CD4-positive, alpha-beta T cell treated with Interleukin-12 subunit alpha and Interleukin-12 subunit beta, for 1 hour (primary cell): ENCODE results near the gene OR2M2.

Experiments
- DNase-seq: peaks from one replicate; pipeline ENCODE4 v3.0.0-alpha.2; 2020

Gene OR2M2, protein sequence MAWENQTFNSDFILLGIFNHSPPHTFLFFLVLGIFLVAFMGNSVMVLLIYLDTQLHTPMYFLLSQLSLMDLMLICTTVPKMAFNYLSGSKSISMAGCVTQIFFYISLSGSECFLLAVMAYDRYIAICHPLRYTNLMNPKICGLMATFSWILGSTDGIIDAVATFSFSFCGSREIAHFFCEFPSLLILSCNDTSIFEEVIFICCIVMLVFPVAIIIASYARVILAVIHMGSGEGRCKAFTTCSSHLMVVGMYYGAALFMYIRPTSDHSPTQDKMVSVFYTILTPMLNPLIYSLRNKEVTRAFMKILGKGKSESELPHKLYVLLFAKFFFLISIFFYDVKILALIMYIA

DNA sequence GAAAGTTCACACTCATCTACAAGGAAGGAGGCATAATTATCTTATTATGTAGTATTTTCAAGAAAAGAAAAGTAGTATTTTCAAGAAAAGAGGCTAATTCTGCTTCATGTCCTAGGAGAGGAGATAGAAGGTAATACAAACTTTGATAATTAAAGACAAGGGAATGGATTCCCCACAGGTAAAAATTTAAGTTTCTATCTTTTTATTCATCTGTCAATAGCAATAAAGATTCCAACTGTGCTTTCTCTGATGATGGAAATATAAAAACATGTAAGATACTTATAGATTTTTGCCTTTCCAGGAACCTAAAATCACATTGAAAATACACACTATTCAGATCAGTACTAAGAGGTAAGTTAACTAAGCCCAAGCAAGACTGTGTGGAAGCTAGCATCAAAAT lies at the start of gene OR2M2:
Gene OR2M2 (plus strand): TSS at position 301 of the 400 bp plus-strand sequence. CDS start 5,165 bp downstream, outside the sequence.
- no peak for DNase-seq

DNA sequence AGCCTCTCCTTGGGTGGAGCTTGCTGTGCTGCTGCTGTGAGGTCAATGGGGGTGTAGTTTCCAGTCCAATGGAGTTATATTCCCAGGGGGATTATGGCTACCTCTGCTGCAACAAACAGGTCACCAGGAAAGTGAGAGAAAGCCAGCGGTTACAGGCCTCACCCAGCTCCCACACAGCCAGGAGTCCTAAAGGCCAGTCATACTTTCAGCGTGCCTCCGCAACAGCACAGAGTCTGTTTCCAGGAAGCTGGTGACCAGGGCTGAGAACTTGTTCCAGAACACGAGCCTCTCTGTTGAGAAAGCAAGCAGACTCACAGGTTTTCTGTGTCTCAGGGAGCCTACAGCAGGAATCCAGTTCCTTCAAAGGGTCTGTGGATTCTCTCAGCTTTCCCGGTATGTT lies 47.0 kb upstream of the OR2M2 start:
- no peak for DNase-seq

DNA sequence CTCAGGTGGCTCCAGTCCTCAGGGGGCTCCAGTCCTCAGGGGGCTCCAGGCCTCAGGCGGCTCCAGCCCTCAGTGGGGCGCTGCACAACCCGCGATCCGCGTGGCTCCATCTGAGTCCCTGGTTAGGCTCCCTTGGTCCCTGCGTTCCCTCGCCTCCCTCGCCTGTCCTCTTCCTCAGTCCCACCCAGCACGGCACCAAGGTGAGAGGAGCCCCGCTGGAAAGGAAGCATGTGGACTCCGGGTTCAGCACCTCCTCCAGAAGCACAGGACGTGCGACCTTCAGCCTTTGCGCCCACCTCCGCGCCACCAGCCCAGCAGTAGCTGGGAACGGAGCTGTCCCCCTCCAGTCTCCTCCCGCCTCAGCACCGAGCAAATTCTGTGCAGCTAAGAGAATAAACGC lies 37.8 kb upstream of the OR2M2 start:
- no peak for DNase-seq

DNA sequence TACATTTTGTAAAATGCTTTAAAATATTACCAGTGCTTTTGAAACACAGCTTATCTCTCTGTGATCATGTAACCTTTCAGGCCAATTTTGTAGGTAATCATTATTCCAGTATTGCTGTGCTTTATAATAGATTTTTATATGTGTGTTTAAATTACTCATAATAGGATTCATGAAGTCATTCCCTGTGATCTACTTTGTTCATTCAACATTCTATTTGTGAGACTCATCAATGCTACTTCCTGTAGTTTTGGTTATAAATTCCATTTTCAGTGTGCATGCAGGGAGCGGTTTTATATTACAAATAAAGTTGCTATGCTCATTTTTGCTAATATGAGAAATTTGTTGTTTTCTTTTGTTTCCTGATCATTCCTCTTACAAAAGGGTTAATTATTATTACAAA lies 33.8 kb upstream of the OR2M2 start:
- no peak for DNase-seq

DNA sequence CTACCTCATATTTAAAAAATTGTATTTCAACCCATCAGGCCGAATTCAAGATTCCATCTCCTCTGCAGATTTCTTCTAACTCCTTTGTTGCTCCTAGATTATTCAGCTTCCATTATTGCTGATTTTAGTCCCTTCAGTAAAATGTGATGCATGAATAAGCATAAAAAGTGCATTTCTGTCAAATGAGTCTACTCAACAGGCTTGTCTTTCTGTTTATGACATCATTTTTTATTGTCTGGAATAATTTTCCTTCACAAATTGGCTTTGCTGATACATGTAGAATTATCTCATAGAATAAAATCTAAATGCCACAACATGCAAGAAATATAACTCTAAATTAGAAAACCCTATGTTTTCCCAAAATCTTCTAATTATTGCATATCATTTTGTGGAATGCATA lies 31.3 kb upstream of the OR2M2 start:
- DNase-seq, result no peak

DNA sequence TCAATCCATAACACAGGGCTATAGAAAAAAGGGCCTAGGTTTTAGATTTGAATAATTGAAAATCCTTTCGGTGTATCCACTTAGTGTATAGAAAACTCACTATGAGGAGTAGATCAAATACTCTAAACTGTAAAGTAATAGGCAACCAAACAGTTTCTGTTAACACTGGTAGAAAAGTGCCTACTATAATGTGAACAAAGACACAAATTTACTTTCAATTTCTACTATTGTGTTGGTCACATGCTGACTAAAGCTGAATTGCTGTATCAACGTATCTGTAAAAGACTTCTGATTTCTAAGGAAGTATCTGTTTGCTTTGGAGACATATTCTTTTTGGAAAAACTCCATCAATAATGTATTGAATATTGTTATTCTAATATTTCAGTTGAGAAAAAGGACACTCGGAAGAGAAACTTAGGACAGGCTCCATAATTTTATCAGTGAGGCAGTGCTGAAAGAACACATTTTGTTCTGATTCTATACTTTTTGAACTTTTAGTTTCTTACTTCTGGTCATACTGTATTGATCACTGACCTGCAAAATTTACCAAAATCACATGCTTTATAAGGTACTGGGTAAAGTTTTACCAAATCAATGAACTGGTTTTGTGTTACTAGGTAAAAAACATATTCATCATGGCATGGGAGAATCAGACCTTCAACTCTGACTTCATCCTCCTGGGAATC lies 30.0 kb upstream of the OR2M2 start, which contains the start of gene OR2M5:
Gene OR2M5 (plus strand): TSS at position 636 of the 686 bp plus-strand sequence. CDS start 0 bp downstream, at position 636.
- DNase-seq, result no peak

DNA sequence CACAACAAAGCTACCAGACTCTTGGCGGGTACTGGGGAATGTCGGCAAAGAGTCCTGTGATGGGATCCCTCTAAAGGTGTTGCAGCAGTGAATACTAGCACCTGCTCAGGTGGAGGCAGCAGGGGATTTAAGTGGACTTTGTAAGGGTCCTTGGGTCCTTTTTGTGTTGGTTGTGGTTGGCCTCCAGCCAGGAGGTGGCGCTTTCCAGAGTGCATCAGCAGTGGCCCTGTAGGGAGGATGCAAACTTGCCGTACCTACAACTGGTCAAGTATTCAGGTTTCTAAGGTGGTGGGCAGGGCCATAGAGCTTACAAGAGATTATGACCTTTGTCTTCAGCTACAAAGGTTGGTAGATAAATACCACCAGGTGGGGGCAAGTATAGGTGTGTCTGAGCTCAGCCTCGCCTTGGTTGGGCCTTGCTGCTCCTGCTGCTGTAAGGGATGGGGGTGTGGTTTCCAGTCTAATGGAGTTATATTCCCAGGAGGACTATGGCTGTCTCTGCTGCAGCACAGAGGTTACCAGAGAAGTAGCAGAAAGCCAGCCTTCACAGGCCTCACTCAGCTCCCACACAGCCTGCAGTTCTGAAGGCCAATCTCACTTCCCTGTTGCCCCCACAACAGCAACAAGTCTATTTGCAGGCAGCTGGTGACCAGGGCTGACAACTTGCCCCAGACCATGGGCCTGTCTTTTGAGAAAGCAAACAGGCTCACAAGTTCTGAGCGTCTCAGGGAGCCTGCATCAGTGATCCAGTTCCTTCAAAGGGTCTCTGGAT lies 22.4 kb upstream of the OR2M2 start:
- no peak for DNase-seq

DNA sequence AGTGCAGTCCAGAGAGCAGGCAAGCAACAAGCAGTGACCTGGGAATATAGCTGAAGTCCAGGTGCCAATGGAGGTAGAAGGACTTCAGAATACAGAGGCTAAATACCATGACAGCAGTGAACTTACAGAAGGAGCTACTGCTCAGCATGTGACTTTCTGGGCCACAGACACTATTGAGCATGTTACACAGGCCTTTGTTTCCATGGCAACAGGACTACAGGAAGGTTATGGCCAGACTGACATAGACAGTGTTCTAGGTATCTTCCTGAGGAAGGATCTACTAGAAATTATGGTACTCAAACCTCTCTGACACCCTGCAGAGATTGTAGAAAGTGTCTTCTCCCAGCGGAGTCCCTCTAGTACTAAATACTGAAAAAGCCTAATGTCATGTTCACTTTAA lies 18.7 kb upstream of the OR2M2 start:
- no peak for DNase-seq

DNA sequence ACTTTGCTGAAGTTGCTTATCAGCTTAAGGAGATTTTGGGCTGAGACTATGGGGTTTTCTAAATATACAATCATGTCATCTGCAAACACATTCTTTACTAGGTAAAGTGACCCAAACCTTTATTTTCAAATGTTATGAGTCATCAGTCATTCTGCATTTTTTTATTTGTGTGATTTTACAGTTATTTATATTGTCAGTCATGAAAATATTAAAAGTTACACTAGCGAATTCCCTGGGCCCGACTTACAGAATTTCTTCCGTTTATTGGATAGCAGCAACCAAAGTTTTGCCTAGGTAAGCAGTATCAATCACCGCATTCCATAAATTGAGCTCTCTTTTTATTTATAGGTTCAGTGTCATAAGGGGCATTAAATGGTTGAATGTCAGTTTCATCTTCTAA lies 15.9 kb upstream of the OR2M2 start:
- DNase-seq, result no peak

DNA sequence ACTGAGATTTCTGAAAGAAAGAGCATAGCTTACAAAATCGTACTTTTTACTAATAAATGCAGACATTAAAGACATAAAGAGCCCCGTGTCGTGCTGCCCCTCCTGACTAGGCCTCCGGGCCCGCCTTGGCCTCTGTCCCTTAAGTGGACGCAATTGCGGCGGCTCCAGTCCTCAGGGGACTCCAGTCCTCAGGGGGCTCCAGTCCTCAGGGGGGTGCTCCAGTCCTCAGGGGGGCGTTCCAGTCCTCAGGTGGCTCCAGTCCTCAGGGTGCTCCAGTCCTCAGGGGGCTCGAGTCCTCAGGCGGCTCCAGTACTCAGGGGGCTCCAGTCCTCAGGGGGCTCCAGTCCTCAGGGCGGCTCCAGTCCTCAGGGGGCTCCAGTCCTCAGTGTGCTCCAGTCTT lies 10.6 kb upstream of the OR2M2 start:
- DNase-seq, result no peak

DNA sequence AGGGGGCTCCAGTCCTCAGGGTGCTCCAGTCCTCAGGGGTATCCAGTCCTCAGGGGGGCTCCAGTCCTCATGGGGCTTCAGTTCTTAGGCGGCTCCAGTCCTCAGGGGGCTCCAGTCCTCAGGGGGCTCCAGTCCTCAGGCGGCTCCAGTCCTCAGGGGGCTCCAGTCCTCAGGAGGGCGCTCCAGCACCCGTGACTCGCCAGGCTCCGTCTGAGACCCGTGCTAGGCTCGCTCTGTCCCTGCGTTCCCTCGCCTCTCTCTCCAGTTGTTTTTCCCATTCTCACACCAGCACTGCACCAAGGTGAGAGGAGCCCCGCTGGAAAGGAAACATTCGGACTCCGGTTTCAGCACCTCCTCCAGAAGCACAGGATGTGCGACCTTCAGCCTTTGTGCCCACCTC lies 9.4 kb upstream of the OR2M2 start:
- no peak for DNase-seq

DNA sequence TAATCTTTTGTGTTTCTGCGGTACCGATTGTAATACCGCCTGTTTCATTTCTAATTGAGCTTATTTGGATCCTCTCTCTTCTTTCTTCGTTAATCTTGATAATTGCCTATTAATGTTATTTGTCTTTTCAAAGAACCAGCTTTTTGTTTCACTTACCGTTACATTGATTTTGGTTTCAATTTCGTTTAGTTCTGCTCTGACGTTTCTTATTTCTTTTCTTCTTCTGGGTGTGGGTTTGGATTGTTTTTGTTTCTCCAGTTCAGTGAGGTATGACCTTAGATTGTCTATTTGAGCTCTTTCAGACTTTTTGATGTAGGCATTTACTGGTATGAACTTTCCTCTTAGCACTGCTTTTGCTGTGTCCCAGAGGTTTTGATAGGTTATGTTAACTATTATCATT lies 9.4 kb downstream of the OR2M2 start:
- DNase-seq, result no peak

DNA sequence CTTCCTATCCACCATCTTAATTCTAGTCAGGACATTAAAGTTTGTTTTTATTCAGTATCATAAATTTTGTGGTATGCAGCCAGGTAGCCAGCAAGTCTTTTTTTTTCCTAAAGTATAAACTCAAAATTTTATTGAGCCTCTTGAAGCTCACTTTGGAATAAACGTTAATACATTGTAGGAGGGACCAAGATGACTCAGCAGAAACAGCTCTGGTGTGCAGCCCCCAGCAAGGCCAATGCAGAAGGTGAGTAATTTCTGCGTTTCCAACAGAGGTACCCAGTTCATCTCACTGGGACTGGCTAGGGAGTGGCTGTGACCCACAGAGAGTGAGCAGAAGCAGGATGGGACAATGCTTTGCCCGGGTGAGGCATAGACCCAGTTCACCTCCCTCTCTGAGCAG lies 12.7 kb downstream of the OR2M2 start:
- DNase-seq, result no peak

DNA sequence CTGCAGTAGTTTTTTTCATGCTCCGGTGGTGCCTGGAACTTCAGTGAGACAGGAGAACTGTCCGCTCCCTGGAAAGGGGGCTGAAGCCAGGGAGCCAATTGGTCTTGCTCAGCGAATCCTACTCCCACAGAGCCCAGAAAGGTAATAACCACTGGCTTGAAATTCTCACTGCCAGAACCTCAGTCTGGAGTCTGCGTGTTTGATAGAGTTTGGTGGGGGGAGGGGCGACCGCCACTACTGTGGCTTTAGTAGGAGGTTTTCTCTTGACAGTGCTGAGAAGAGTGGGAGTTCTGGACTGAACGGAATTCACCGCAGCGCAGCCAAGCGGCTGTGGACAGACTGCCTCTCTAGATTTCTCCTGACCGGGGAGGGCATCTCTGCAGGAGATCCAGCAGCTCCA lies 14.4 kb downstream of the OR2M2 start:
- DNase-seq, result no peak

DNA sequence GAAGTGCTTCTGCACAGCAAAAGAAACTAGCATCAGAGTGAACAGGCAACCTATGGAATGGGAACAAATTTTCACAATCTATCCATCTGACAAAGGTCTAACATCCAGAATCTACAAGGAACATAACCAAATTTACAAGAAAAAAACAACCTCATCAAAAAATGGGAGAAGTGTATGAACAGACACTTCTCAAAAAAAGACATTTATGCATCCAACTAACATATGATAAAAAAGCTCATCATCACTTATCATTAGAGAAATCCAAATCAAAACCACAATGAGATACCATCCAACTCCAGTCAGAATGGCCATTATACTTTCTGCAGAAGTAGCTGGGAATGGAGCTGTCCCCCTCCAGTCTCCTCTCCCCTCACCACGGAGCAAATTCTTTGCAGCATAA lies 19.5 kb downstream of the OR2M2 start:
- no peak for DNase-seq

DNA sequence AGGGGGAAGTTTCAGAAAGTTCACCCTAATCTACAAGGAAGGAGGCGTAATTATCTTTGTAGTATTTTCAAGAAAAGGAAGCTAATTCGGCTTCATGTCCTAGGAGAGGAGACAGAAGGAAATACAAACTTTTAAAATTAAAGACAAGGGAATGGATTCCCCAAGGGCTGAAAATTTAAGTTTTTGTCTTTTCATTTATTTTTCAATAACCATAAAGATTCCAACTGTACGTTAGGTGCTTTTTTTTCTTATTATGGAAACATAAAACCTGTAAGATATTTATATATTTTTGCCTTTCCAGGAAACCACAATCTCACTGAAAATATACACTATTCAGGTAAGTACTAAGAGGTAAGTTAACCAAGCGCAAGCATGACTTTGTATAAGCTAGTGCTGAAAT lies 22.3 kb downstream of the OR2M2 start, which contains the start of gene OR2M3:
Gene OR2M3 (plus strand): TSS at position 301 of the 400 bp plus-strand sequence. CDS start 5,803 bp downstream, outside the sequence.
- no peak for DNase-seq

DNA sequence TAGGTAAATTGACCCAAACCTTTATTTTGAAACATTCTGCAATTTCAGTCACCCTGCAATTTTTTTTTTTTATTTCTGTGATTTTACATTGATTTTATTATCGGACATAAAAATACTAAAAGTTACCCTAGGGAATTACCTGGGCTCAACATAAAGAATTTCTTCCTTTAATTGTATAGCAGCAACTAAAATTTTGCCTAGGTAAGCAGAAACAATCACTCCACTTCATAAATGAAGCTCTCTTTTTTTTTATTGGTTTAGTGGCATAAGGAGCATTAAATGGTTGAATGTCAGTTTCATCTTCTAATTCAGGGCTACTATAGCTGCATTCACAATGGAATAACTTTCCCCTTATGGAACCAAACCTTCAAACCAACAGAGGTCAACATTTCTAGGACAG lies 41.3 kb downstream of the OR2M2 start:
- DNase-seq, result no peak

DNA sequence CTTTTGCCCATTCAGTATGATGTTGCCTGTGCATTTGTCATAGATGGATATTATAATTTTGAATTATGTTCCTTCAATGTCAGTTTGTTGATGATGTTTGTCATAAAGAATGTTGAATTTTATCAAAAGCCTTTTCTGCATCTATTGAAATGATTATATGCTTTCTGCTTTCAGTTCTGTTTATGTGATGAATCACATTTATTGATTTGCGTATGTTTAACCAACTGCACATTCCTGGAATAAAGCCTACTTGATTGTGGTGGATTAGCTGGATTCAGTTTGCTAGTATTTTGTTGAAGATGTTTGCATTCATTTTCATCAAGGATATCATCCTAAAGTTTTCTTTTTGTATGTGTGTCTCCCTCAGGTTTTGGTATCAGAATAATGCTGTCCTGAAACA lies 50.9 kb downstream of the OR2M2 start:
- no peak for DNase-seq

DNA sequence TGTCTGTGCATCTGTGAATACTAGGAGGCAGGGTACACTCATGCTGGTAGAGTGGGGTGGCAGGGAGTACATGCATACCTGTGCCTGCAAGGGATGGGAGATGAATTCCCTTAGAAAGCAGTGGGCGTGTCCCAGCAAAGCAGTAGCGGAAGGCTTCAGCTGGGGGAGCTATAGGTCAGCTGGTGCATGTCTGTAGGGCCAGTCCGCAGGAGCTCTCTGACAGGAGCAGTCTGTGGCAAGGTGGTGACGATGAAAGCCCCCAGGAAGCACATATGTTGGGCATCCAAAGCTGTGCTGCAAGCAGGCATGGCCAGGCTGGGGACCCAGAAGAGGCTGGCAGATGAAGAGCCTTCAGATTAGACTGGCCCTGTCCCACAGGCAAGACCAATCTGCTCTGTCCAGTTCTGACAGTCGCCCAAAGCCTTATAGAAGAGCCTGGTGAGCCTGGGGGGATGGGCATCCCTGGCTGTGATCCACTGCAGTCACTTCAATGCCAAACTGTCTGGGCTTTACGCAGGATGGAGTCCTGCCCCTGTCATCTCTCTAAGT lies 54.8 kb downstream of the OR2M2 start:
- no peak for DNase-seq
